Mesenchymal stem cell (in vitro differentiated cells and primary cell): Measurements from ENCODE around the gene CUX1.

Source experiments
- DNase-seq: peaks from one replicate; pipeline ENCODE4 v3.0.0-alpha.2; 2013
- H2AFZ ChIP-seq: one replicate; pipeline ENCODE4 v1.6.1; 2013; ENCODE audit warnings: low read depth, mild to moderate bottlenecking, control low read depth, inconsistent platforms, low read length, moderate library complexity
- H2AK5ac ChIP-seq: 2 replicates; pipeline ENCODE4 v1.6.1; 2013; ENCODE audit warnings: low read length, moderate library complexity, mild to moderate bottlenecking, inconsistent platforms; ENCODE audit not compliant: severe bottlenecking
- H2BK120ac ChIP-seq: one replicate; pipeline ENCODE4 v1.6.1; 2013; ENCODE audit warnings: low read depth, mild to moderate bottlenecking, inconsistent platforms, low read length, moderate library complexity
- H2BK12ac ChIP-seq, 2 experiments: one replicate each; pipeline ENCODE4 v1.6.1; 2013; ENCODE audit warnings: inconsistent platforms in 2 of 2, low read length in 2 of 2, mild to moderate bottlenecking in 2 of 2, moderate library complexity in 2 of 2, control low read depth in 1 of 2
- H2BK15ac ChIP-seq: one replicate; pipeline ENCODE4 v1.6.1; 2013; ENCODE audit warnings: mild to moderate bottlenecking, low read depth, inconsistent platforms; ENCODE audit not compliant: poor library complexity, severe bottlenecking
- H2BK5ac ChIP-seq: 2 replicates; pipeline ENCODE4 v1.6.1; 2013; ENCODE audit warnings: low read depth, mild to moderate bottlenecking, low read length, control low read depth, inconsistent platforms; ENCODE audit not compliant: poor library complexity, severe bottlenecking
- H3K14ac ChIP-seq, 2 experiments: one replicate each; pipeline ENCODE4 v1.6.1; 2013; ENCODE audit warnings: inconsistent platforms in 2 of 2, low read length in 2 of 2, control low read depth in 1 of 2, mild to moderate bottlenecking in 1 of 2, moderate library complexity in 1 of 2
- H3K18ac ChIP-seq, 2 experiments: one replicate each; pipeline ENCODE4 v1.6.1; 2013; ENCODE audit warnings: inconsistent platforms in 2 of 2, low read length in 2 of 2, control low read depth in 1 of 2, low read depth in 1 of 2, mild to moderate bottlenecking in 1 of 2
- H3K23ac ChIP-seq, 2 experiments: one replicate each; pipeline ENCODE4 v1.6.1; 2013; ENCODE audit warnings: inconsistent platforms in 2 of 2, low read length in 2 of 2, mild to moderate bottlenecking in 2 of 2, moderate library complexity in 2 of 2, control low read depth in 1 of 2
- H3K27ac ChIP-seq: 2 replicates; pipeline ENCODE4 v1.5.1; 2013; ENCODE audit warnings: mild to moderate bottlenecking, moderate library complexity, low read length, control low read depth, inconsistent platforms; ENCODE audit not compliant: poor library complexity, severe bottlenecking
- H3K27me3 ChIP-seq, 2 experiments: 2 replicates each; pipeline versions ENCODE4 v1.6.1 to v1.7.0; 2013; ENCODE audit warnings: low read length in 2 of 2, mild to moderate bottlenecking in 2 of 2, moderate library complexity in 2 of 2, control low read depth in 1 of 2, inconsistent platforms in 1 of 2; ENCODE audit not compliant: control insufficient read depth in 1 of 2, insufficient read depth in 1 of 2
- H3K36me3 ChIP-seq, 2 experiments: 2 replicates each; pipeline versions ENCODE4 v1.6.1 to v1.7.0; 2013; ENCODE audit warnings: low read length in 2 of 2, control low read depth in 1 of 2, inconsistent platforms in 1 of 2, low read depth in 1 of 2, mild to moderate bottlenecking in 1 of 2; ENCODE audit not compliant: insufficient read depth in 2 of 2, control insufficient read depth in 1 of 2
- H3K4ac ChIP-seq, 2 experiments: one replicate each; pipeline ENCODE4 v1.6.1; 2013; ENCODE audit warnings: inconsistent platforms in 2 of 2, low read length in 2 of 2, mild to moderate bottlenecking in 2 of 2, moderate library complexity in 2 of 2, control low read depth in 1 of 2, low read depth in 1 of 2
- H3K4me1 ChIP-seq: 2 replicates; pipeline ENCODE4 v1.6.1; 2013; ENCODE audit warnings: low read depth, low read length, control low read depth; ENCODE audit not compliant: control insufficient read depth, insufficient read depth
- H3K4me2 ChIP-seq: 2 replicates; pipeline ENCODE4 v1.6.1; 2013; ENCODE audit warnings: low read length, mild to moderate bottlenecking, inconsistent platforms; ENCODE audit not compliant: poor library complexity, severe bottlenecking
- H3K4me3 ChIP-seq, 2 experiments: 2 replicates each; pipeline versions ENCODE4 v1.5.1 to v1.7.0; 2013; ENCODE audit warnings: low read length in 2 of 2, mild to moderate bottlenecking in 2 of 2, control low read depth in 1 of 2, low read depth in 1 of 2; ENCODE audit not compliant: insufficient read depth in 1 of 2
- H3K79me1 ChIP-seq: replicated peaks from 2 replicates; pipeline ENCODE4 v1.6.1; 2013; ENCODE audit warnings: mild to moderate bottlenecking, control low read depth, low read length, inconsistent platforms; ENCODE audit not compliant: poor library complexity, severe bottlenecking
- H3K9ac ChIP-seq: 2 replicates; pipeline ENCODE4 v1.7.0; 2013; ENCODE audit warnings: mild to moderate bottlenecking, low read length, moderate library complexity
- H3K9me3 ChIP-seq: 2 replicates; pipeline ENCODE4 v1.7.0; 2013; ENCODE audit warnings: mild to moderate bottlenecking, low read length; ENCODE audit not compliant: control insufficient read depth
- H4K8ac ChIP-seq: one replicate; pipeline ENCODE4 v1.6.1; 2013; ENCODE audit warnings: inconsistent platforms, mild to moderate bottlenecking, low read length, moderate library complexity
- H4K91ac ChIP-seq: one replicate; pipeline ENCODE4 v1.6.1; 2013; ENCODE audit warnings: mild to moderate bottlenecking, low read length, inconsistent platforms
- WGBS: methylation state at CpG from one replicate; pipeline ENCODE4 v1.1.7; 2013; ENCODE audit warnings: mixed read lengths; 5-methylcytosine and 5-hydroxymethylcytosine counted together

CUX1 gene

GRCh38 chr7:102272917-102273748 is 455.7 kb downstream of the CUX1 start:
- no peak overlapping the region for H4K8ac ChIP-seq
- H2BK5ac ChIP-seq: no peak overlapping the region
- no peak overlapping the region for H3K18ac ChIP-seq
- H3K36me3 ChIP-seq: peaks cover 0 to 8% of the 10 kb centered on the region in 2 experiments
- H3K27me3 ChIP-seq: peaks cover 0 to 5% of the 10 kb centered on the region in 2 experiments
- H3K9ac ChIP-seq: no peak overlapping the region
- H3K27ac ChIP-seq: peak overlapping the region; percentile 15
- no peak overlapping the region for H3K4me2 ChIP-seq
- DNase-seq: no peak
- no peak overlapping the region for H3K4me3 ChIP-seq
- H2BK15ac ChIP-seq: no peak overlapping the region
- H3K23ac ChIP-seq: no peak overlapping the region
- H3K9me3 ChIP-seq: no peaks in the 10 kb centered on the region
- H3K14ac ChIP-seq: no peak overlapping the region
- no peak overlapping the region for H2AFZ ChIP-seq
- no peak overlapping the region for H2BK120ac ChIP-seq
- no peaks in the 10 kb centered on the region for H3K79me1 ChIP-seq
- H2BK12ac ChIP-seq: peak overlapping the region in 1 of 2 experiments; percentile 31
- H3K4ac ChIP-seq: no peak overlapping the region
- peak overlapping the region; percentile 54 for H4K91ac ChIP-seq
- 91% methylated on average over 16 of the region's 16 CpGs for WGBS
- H3K4me1 ChIP-seq: peaks cover 19% of the 10 kb centered on the region
- H2AK5ac ChIP-seq: peak overlapping the region; percentile 33

DNA sequence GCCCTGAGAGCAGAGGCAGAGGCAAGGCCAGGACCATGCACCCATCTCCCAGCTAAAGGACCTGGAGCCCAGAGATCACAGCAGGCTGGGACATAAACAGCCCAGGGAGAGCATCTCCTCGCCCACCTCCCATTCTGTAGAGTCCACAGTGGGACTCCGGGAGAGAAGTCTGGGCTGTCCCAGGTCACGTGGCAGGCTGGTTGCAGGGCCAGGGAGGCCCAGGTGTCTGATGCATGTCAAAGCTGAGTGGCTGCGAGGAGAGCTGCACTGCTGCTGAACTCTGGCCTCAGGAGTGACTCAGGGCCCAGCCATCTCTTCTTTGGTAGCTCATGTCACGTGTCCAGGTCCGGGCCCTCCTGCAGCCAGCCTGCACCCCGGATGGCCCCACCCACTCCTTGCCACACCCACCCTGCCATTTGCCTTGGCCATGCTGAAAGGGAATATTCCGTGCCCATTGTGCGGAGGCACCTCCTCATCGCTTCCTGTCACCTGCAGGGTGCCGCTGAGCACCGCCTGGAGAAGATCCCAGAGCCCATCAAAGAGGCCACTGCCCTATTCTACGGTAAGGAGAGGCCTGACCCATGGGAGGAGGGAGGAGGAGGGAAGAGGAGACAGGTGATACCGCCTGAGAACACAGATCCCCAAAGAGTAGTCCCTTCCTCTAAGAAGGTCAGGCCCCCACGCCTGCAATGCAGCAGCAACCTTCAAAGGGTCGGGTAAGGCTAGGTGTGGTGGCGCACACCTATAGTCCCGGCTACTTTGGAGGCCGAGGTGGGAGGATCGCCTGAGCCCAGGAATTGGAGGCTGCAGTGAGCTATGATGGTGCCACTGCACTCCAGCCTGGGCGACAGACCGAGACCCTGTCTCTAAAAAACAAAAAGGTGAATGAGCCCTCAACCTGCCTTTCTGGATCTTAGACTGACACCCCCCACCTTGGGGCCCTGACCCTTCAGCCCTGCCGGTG is 456.6 kb downstream of the CUX1 start:
- Histone ChIP-seq H4K91ac (peak overlapping the region; percentile 25), H3K14ac (no peak overlapping the region), H3K4me1 (peaks cover 19% of the 10 kb centered on the region), H3K4ac (no peak overlapping the region), H2AFZ (no peak overlapping the region), H2BK12ac (peak overlapping the region in 1 of 2 experiments; percentile 31), H2BK15ac (no peak overlapping the region), H3K27ac (peak overlapping the region; percentile 15), H2BK5ac (no peak overlapping the region), H4K8ac (no peak overlapping the region), H2BK120ac (no peak overlapping the region), H3K27me3 (peaks cover 0 to 5% of the 10 kb centered on the region in 2 experiments), H3K9me3 (no peaks in the 10 kb centered on the region), H3K9ac (no peak overlapping the region), H3K18ac (no peak overlapping the region), H2AK5ac (peak overlapping the region; percentile 33), H3K36me3 (peaks cover 0 to 8% of the 10 kb centered on the region in 2 experiments), H3K79me1 (no peaks in the 10 kb centered on the region), H3K4me3 (no peak overlapping the region), H3K23ac (no peak overlapping the region), H3K4me2 (no peak overlapping the region)
- 64% methylated on average over 20 of the region's 23 CpGs for WGBS
- peak; percentile 71 for DNase-seq

DNA sequence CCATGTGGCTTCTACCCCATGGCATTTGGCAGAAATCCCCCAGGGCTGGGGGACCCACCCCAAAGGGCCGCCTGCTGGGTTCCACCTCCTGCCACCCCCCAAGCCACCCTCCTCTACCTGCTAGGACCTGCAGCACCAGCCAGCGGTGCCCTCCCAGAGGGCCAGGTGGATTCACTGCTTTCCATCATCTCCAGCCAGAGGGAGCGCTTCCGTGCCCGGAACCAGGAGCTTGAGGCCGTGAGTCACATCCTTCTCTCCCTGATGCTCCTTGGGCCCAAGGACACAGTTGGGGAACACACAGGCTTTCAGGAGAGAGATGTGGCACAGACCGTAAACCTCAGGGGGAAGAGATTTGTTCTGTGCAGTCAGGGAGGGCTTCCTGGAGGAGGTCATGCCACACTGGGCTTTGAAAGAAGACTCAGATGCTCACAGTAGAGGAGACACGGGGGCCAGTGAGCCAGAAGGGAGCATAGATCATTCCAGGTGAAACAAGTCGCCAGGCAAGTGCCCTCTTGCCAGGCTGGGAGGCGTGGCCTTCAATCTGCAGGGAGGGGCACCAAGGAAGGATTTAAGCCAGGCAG is 457.8 kb downstream of the CUX1 start:
- Histone ChIP-seq H3K23ac (no peak overlapping the region), H2AFZ (no peak overlapping the region), H3K4me3 (no peak overlapping the region), H2BK120ac (no peak overlapping the region), H2AK5ac (no peak overlapping the region), H2BK12ac (no peak overlapping the region), H3K14ac (no peak overlapping the region), H3K27ac (no peak overlapping the region), H4K91ac (no peak overlapping the region), H3K4me1 (peaks cover 27% of the 10 kb centered on the region), H3K27me3 (peaks cover 0 to 5% of the 10 kb centered on the region in 2 experiments), H3K9me3 (no peaks in the 10 kb centered on the region), H3K9ac (no peak overlapping the region), H3K18ac (no peak overlapping the region), H2BK5ac (no peak overlapping the region), H3K4me2 (no peak overlapping the region), H3K79me1 (no peaks in the 10 kb centered on the region), H4K8ac (no peak overlapping the region), H2BK15ac (no peak overlapping the region), H3K36me3 (peaks cover 0 to 13% of the 10 kb centered on the region in 2 experiments), H3K4ac (no peak overlapping the region)
- 87% methylated on average over 10 of the region's 10 CpGs for WGBS
- no peak for DNase-seq
